NB4 (cell line): ENCODE data around the gene THADA.

ENCODE experiments used
- DNase-seq: peaks from one replicate; pipeline ENCODE4 v3.0.0; 2010; ENCODE audit warnings: low read depth
- H3K4me3 ChIP-seq: one replicate; pipeline ENCODE4 v1.5.1; 2011; ENCODE audit warnings: mild to moderate bottlenecking, low read depth, low read length, moderate library complexity
- CTCF ChIP-seq: IDR thresholded peaks from one replicate; pipeline ENCODE4 v1.5.1; 2012; ENCODE audit warnings: low read depth, low read length
- MAX ChIP-seq: IDR thresholded peaks from 2 replicates; pipeline ENCODE4 v1.6.1; 2011; ENCODE audit warnings: low read depth, low read length
- MYC ChIP-seq: IDR thresholded peaks from 2 replicates; pipeline ENCODE4 v1.6.1; 2011; ENCODE audit warnings: low read depth, low read length
- POLR2A ChIP-seq: IDR thresholded peaks from 2 replicates; pipeline ENCODE4 v1.6.1; 2011; ENCODE audit warnings: mild to moderate bottlenecking; ENCODE audit not compliant: insufficient read length; ENCODE audit errors: extremely low read depth

The THADA gene

GRCh38 chr2:43321446-43321845 is 274.4 kb downstream of the THADA start:
- no peak overlapping the region for H3K4me3 ChIP-seq
- TF ChIP-seq POLR2A (no peak), CTCF (no peak), MYC (no peak)
- no peak for DNase-seq

- TF ChIP-seq MYC (no peak), CTCF (no peak), POLR2A (no peak), MAX (no peak)
- DNase-seq, result no peak
- H3K4me3 ChIP-seq, result no peak overlapping the region
These were observed 276.3 kb downstream of the THADA start for GRCh38 chr2:43319541-43319940.

- TF ChIP-seq POLR2A (no peak), MYC (no peak), MAX (no peak), CTCF (no peak)
- no peak for DNase-seq
- no peak overlapping the region for H3K4me3 ChIP-seq
These were observed 277.0 kb downstream of the THADA start for GRCh38 chr2:43318791-43319190.

GRCh38 chr2:43317680-43318079 is 278.2 kb downstream of the THADA start:
- no peak for DNase-seq
- H3K4me3 ChIP-seq, result no peak overlapping the region
- TF ChIP-seq CTCF (no peak), MYC (no peak), MAX (no peak), POLR2A (no peak)

- no peak for DNase-seq
- no peak overlapping the region for H3K4me3 ChIP-seq
- TF ChIP-seq MYC (no peak), MAX (no peak), CTCF (no peak), POLR2A (no peak)
These were observed 278.6 kb downstream of the THADA start for GRCh38 chr2:43317194-43317593.

- TF ChIP-seq MAX (no peak), MYC (no peak), POLR2A (no peak)
- no peak for DNase-seq
- no peak overlapping the region for H3K4me3 ChIP-seq
These were observed 280.4 kb downstream of the THADA start for GRCh38 chr2:43315482-43315881.
